RWPE2 (cell line): ENCODE results near the gene BTBD18.

Experiments
- ATAC-seq: fragments of 200-7000 bp; cut with Tn5 transposase; 3 replicates; pipeline ENCODE4 v1.9.1; 2021; ENCODE audit warnings: low read depth
- DNase-seq: peaks from one replicate; pipeline ENCODE4 v3.0.0-alpha.2; 2020; ENCODE audit warnings: low spot score
- H3K27ac ChIP-seq: fragments of 450-650 bp; 2 replicates; pipeline ENCODE4 v1.5.1; 2017; ENCODE audit warnings: mild to moderate bottlenecking; ENCODE audit not compliant: poor library complexity, severe bottlenecking
- H3K27me3 ChIP-seq: fragments of 250-450 bp; sonication (Bioruptor Pico); 2 replicates; pipeline ENCODE4 v1.5.1; 2021; ENCODE audit warnings: mild to moderate bottlenecking, moderate library complexity; ENCODE audit not compliant: insufficient read depth, poor library complexity, severe bottlenecking
- H3K36me3 ChIP-seq: fragments of 250-450 bp; sonication (Bioruptor Pico); 2 replicates; pipeline ENCODE4 v1.5.1; 2020; ENCODE audit warnings: low read depth, mild to moderate bottlenecking, moderate library complexity
- H3K4me1 ChIP-seq: fragments of 250-450 bp; sonication (Bioruptor Pico); 2 replicates; pipeline ENCODE4 v1.5.1; 2021; ENCODE audit warnings: mild to moderate bottlenecking, moderate library complexity; ENCODE audit not compliant: insufficient read depth, poor library complexity, severe bottlenecking
- H3K4me3 ChIP-seq: fragments of 250-450 bp; sonication (Bioruptor Pico); 2 replicates; pipeline ENCODE4 v1.5.1; 2021; ENCODE audit warnings: mild to moderate bottlenecking, moderate library complexity; ENCODE audit not compliant: severe bottlenecking
- H3K9me3 ChIP-seq: fragments of 250-450 bp; sonication (Bioruptor Pico); 2 replicates; pipeline ENCODE4 v1.5.1; 2021; ENCODE audit warnings: mild to moderate bottlenecking, moderate library complexity; ENCODE audit not compliant: severe bottlenecking
- CTCF ChIP-seq: fragments of 450-650 bp; IDR thresholded peaks from one replicate; pipeline ENCODE4 v1.5.1; 2017; ENCODE audit warnings: mild to moderate bottlenecking, moderate library complexity; ENCODE audit not compliant: poor library complexity, severe bottlenecking

The BTBD18 gene

GRCh38 chr11:57776031-57776521 is 24.5 kb upstream of the BTBD18 start:
- H3K27ac ChIP-seq: peak overlapping the region; percentile 93
- DNase-seq: no peak

GRCh38 chr11:57775491-57775890 is 23.9 kb upstream of the BTBD18 start:
- peaks cover 11% of the 10 kb centered on the region; the same call in 1 of the 2 replicates for H3K36me3 ChIP-seq
- ATAC-seq (no peak), DNase-seq (no peak)
- no peaks in the 10 kb centered on the region for H3K27me3 ChIP-seq
- H3K27ac ChIP-seq: peak overlapping the region; percentile 93
- no peak for TF ChIP-seq CTCF
- no peak overlapping the region for H3K4me3 ChIP-seq
- H3K9me3 ChIP-seq: no peaks in the 10 kb centered on the region
- H3K4me1 ChIP-seq: peaks cover 92% of the 10 kb centered on the region

More at GRCh38 chr11:57776031-57776521, 24.5 kb upstream of the BTBD18 start:
- TF ChIP-seq CTCF: no peak
- Histone ChIP-seq H3K4me1 (peaks cover 94% of the 10 kb centered on the region), H3K9me3 (no peaks in the 10 kb centered on the region), H3K4me3 (no peak overlapping the region), H3K36me3 (peaks cover 7% of the 10 kb centered on the region; the same call in 1 of the 2 replicates), H3K27me3 (no peaks in the 10 kb centered on the region)
- no peak for ATAC-seq

GRCh38 chr11:57773026-57773598 is 21.5 kb upstream of the BTBD18 start:
- TF ChIP-seq CTCF: no peak
- no peak for ATAC-seq
- no peak overlapping the region for H3K4me3 ChIP-seq
- H3K27ac ChIP-seq: peak overlapping the region; percentile 62
- H3K27me3 ChIP-seq: no peaks in the 10 kb centered on the region
- no peak for DNase-seq
- H3K9me3 ChIP-seq: no peaks in the 10 kb centered on the region
- H3K4me1 ChIP-seq: peaks cover 74% of the 10 kb centered on the region
- H3K36me3 ChIP-seq: peaks cover 10% of the 10 kb centered on the region

- ATAC-seq: peak; percentile 75
- peaks cover 11% of the 10 kb centered on the region for H3K36me3 ChIP-seq
- H3K4me1 ChIP-seq: peaks cover 69% of the 10 kb centered on the region
- no peak overlapping the region for H3K4me3 ChIP-seq
- no peaks in the 10 kb centered on the region for H3K9me3 ChIP-seq
- no peak for TF ChIP-seq CTCF
- no peaks in the 10 kb centered on the region for H3K27me3 ChIP-seq
- DNase-seq: no peak
- peak overlapping the region; percentile 62 for H3K27ac ChIP-seq
Observed at GRCh38 chr11:57772562-57772961, 20.9 kb upstream of the BTBD18 start.

- no peak for TF ChIP-seq CTCF
- H3K27ac ChIP-seq: peak overlapping the region; percentile 62
- no peaks in the 10 kb centered on the region for H3K27me3 ChIP-seq
- H3K4me1 ChIP-seq: peaks cover 57% of the 10 kb centered on the region
- peaks cover 20% of the 10 kb centered on the region for H3K36me3 ChIP-seq
- DNase-seq (no peak), ATAC-seq (no peak)
- H3K4me3 ChIP-seq: no peak overlapping the region
- no peaks in the 10 kb centered on the region for H3K9me3 ChIP-seq
Observed at GRCh38 chr11:57771365-57771764, 19.7 kb upstream of the BTBD18 start.
